Stomach smooth muscle (tissue), 2 donors: ENCODE data around the gene PCDHA11.
"Not testable (repeated sequence)": the region's sequence is repeated elsewhere in the genome, so short reads cannot be mapped to it uniquely, and the experiment has no call there.

Experiments used
- H3K27ac ChIP-seq: one replicate; pipeline ENCODE4 v1.7.0; 2013; ENCODE audit warnings: mild to moderate bottlenecking, low read length, inconsistent platforms
- H3K27me3 ChIP-seq, 2 donors: one replicate each; pipeline ENCODE4 v1.7.0; 2013; ENCODE audit warnings: low read length in 2 of 2; ENCODE audit not compliant: insufficient read depth in 2 of 2, control insufficient read depth in 1 of 2
- H3K36me3 ChIP-seq, 2 donors: one replicate each; pipeline ENCODE4 v1.7.0; 2013; ENCODE audit warnings: low read length in 2 of 2; ENCODE audit not compliant: control insufficient read depth in 2 of 2, insufficient read depth in 2 of 2
- H3K4me1 ChIP-seq: one replicate; pipeline ENCODE4 v1.7.0; 2013; ENCODE audit warnings: low read length; ENCODE audit not compliant: control insufficient read depth, insufficient read depth
- H3K4me3 ChIP-seq, 2 donors: one replicate each; pipeline ENCODE4 v1.7.0; 2013; ENCODE audit warnings: low read length in 2 of 2
- H3K9ac ChIP-seq, 2 donors: one replicate each; pipeline ENCODE4 v1.7.0; 2013; ENCODE audit warnings: low read length in 2 of 2, mild to moderate bottlenecking in 1 of 2
- H3K9me3 ChIP-seq, 2 donors: one replicate each; pipeline ENCODE4 v1.7.0; 2013; ENCODE audit warnings: low read length in 2 of 2; ENCODE audit not compliant: control insufficient read depth in 2 of 2
- donor health status: healthy.
- donor health status: Pancreatic carcinoma.

The PCDHA11 gene

DNA sequence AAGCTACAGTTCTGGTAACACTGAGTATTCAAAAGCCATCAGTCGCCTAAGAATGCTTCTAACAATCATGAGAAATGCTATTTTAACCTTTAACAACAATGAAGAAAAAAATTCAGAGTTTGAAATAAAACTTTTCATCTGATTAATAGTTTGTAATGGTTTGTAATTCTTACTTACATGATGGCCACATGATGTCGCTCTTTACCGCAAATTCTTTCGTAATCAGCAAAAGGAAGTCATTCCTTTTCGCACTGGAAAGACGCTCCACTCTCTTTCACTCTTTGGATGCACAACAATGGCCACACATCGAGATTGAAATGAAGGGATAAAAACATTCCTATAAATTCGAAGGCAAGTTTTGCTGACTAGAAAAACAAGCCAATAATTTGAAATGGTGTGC lies 34.8 kb upstream of the PCDHA11 start, which contains the start of gene PCDHA7:
TSS of gene PCDHA7 (plus strand) at position 277 of the 400 bp plus-strand sequence. CDS start at position 392, 115 bp downstream.
- Histone ChIP-seq H3K36me3 (no peaks in the 10 kb centered on the region), H3K27me3 (peaks cover 11 to 16% of the 10 kb centered on the region in 2 donors), H3K4me1 (no peaks in the 10 kb centered on the region), H3K9me3 (peaks cover 0 to 9% of the 10 kb centered on the region in 2 donors), H3K4me3 (peak within 1 kb of the TSS in 1 of 2 donors; percentile 44), H3K9ac (no peak within 1 kb of the TSS), H3K27ac (no peak within 1 kb of the TSS)

DNA sequence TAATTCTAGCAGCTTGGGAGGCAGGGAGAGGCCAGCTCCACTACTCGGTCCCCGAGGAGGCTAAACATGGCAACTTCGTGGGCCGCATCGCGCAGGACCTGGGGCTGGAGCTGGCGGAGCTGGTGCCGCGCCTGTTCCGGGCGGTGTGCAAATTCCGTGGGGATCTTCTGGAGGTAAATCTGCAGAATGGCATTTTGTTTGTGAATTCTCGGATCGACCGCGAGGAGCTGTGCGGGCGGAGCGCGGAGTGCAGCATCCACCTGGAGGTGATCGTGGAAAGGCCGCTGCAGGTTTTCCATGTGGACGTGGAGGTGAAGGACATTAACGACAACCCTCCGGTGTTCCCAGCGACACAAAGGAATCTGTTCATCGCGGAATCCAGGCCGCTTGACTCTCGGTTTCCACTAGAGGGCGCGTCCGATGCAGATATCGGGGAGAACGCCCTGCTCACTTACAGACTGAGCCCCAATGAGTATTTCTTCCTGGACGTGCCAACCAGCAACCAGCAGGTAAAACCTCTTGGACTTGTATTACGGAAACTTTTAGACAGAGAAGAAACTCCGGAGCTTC lies 34.2 kb upstream of the PCDHA11 start:
- not testable (repeated sequence) for H3K4me1 ChIP-seq, H3K9me3 ChIP-seq, H3K27ac ChIP-seq, H3K36me3 ChIP-seq, H3K9ac ChIP-seq
- H3K27me3 ChIP-seq, result peaks cover 11 to 16% of the 10 kb centered on the region in 2 donors
- peak overlapping the region in 1 of 2 donors; percentile 44 for H3K4me3 ChIP-seq

DNA sequence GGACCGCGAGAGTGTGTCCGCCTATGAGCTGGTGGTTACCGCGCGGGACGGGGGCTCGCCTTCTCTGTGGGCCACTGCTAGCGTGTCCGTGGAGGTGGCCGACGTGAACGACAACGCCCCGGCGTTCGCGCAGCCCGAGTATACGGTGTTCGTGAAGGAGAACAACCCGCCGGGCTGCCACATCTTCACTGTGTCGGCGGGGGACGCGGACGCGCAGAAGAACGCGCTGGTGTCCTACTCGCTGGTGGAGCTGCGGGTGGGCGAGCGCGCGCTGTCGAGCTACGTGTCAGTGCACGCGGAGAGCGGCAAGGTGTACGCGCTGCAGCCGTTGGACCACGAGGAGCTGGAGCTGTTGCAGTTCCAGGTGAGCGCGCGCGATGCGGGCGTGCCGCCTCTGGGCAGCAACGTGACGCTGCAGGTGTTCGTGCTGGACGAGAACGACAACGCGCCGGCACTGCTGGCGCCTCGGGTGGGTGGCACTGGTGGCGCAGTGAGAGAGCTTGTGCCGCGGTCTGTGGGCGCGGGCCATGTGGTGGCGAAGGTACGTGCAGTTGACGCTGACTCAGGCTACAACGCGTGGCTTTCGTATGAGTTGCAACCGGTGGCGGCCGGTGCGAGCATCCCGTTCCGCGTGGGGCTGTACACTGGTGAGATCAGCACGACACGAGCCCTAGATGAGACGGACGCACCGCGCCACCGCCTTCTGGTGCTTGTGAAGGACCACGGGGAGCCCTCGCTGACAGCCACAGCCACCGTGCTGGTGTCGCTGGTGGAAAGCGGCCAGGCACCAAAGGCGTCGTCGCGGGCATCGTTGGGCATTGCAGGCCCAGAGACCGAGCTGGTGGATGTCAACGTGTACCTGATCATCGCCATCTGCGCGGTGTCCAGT lies 32.9 kb upstream of the PCDHA11 start:
- no peak overlapping the region for H3K9ac ChIP-seq
- H3K27ac ChIP-seq, result no peak overlapping the region
- peaks cover 0 to 9% of the 10 kb centered on the region in 2 donors for H3K9me3 ChIP-seq
- peaks cover 11 to 13% of the 10 kb centered on the region in 2 donors for H3K27me3 ChIP-seq
- no peaks in the 10 kb centered on the region for H3K36me3 ChIP-seq
- H3K4me1 ChIP-seq, result no peaks in the 10 kb centered on the region
- no peak overlapping the region for H3K4me3 ChIP-seq

DNA sequence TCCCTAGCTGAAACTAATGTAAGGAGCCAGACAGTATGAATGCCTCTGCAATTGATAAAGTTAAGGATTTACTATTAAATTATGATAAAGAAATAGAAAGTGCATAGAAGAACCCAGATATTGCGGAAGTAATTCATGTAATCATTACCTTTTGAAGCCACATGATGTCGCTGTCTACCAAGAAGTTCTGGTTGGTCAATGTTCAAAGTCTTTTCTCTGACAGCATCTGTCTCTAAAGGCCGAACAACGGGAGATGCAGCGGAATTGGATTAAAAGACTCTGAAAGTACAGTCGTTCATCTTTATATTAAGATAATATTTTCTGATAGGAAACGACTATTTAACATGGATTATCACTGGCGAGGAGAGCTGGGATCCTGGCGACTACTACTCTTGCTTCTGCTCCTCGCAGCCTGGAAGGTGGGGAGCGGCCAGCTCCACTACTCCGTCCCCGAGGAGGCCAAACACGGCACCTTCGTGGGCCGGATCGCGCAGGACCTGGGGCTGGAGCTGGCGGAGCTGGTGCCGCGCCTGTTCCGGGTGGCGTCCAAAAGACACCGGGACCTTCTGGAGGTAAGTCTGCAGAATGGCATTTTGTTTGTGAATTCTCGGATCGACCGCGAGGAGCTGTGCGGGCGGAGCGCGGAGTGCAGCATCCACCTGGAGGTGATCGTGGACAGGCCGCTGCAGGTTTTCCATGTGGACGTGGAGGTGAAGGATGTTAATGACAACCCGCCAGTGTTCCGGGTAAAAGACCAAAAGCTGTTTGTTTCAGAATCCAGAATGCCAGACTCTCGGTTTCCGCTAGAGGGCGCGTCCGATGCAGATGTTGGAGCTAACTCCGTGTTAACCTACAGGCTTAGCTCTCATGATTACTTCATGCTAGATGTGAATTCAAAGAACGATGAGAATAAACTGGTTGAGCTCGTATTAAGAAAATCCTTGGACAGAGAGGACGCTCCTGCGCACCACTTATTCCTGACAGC lies 27.5 kb upstream of the PCDHA11 start, which contains the start of gene PCDHA8:
TSS of gene PCDHA8 (plus strand) at position 210 of the 985 bp plus-strand sequence. CDS start at position 345, 135 bp downstream.
- no peak within 1 kb of the TSS for H3K27ac ChIP-seq
- H3K9ac ChIP-seq, result no peak within 1 kb of the TSS
- no peak within 1 kb of the TSS for H3K4me3 ChIP-seq
- H3K27me3 ChIP-seq, result peaks cover 0 to 2% of the 10 kb centered on the region in 2 donors
- H3K9me3 ChIP-seq, result peaks cover 0 to 16% of the 10 kb centered on the region in 2 donors
- no peaks in the 10 kb centered on the region for H3K4me1 ChIP-seq
- no peaks in the 10 kb centered on the region for H3K36me3 ChIP-seq

DNA sequence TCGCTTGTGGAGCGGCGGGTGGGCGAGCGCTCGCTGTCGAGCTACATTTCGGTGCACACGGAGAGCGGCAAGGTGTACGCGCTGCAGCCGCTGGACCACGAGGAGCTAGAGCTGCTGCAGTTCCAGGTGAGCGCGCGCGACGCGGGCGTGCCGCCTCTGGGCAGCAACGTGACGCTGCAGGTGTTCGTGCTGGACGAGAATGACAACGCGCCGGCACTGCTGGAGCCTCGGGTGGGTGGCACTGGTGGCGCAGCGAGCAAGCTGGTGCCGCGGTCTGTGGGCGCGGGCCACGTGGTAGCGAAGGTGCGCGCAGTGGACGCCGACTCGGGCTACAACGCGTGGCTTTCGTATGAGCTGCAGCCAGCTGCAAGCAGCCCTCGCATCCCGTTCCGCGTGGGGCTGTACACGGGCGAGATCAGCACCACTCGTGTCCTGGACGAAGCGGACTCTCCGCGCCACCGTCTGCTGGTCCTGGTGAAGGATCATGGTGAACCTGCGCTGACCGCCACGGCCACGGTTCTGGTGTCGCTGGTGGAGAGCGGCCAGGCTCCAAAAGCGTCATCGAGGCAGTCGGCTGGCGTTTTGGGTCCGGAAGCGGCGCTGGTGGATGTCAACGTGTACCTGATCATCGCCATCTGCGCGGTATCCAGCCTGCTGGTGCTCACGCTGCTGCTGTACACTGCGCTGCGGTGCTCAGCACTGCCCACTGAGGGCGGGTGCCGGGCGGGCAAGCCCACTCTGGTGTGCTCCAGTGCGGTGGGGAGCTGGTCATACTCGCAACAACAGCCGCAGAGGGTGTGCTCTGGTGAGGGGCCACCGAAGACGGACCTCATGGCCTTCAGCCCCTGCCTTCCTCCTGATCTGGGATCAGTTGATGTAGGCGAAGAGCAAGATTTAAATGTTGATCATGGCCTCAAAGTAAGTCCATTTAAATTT lies 25.7 kb upstream of the PCDHA11 start:
- Histone ChIP-seq H3K27me3 (peaks cover 0 to 7% of the 10 kb centered on the region in 2 donors), H3K4me3 (no peak overlapping the region), H3K9me3 (peaks cover 0 to 14% of the 10 kb centered on the region in 2 donors), H3K27ac (no peak overlapping the region), H3K4me1 (no peaks in the 10 kb centered on the region), H3K36me3 (no peaks in the 10 kb centered on the region), H3K9ac (no peak overlapping the region)

DNA sequence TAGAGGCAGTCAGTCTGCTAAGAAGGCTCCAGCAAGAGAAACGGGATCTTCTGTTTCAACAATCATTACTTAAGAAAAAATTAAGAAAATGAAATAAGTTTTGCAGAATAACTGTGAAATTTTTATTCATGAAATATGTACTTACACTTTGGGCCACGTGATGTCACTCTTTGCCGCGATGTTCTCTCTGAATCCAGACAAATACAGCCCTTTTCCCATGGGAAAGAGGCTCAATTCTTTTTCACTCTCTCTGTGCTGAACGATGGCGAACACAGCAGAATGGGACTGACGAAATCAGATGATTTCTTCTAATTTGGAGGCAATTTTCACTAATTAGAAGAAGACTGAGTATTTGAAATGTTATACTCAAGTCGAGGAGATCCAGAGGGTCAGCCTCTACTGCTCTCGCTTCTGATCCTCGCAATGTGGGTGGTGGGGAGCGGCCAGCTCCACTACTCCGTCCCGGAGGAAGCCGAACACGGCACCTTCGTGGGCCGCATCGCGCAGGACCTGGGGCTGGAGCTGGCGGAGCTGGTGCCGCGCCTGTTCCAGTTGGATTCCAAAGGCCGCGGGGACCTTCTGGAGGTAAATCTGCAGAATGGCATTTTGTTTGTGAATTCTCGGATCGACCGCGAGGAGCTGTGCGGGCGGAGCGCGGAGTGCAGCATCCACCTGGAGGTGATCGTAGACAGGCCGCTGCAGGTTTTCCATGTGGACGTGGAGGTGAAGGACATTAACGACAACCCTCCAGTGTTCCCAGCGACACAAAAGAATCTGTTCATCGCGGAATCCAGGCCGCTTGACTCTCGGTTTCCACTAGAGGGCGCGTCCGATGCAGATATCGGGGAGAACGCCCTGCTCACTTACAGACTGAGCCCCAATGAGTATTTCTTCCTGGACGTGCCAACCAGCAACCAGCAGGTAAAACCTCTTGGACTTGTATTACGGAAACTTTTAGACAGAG lies 20.3 kb upstream of the PCDHA11 start, which contains the start of gene PCDHA9:
TSS of gene PCDHA9 (plus strand) at position 244 of the 964 bp plus-strand sequence. CDS start at position 358, 114 bp downstream.
- not testable (repeated sequence) for H3K27ac ChIP-seq, H3K9ac ChIP-seq, H3K4me1 ChIP-seq, H3K36me3 ChIP-seq, H3K4me3 ChIP-seq
- Histone ChIP-seq H3K27me3 (peaks cover 0 to 25% of the 10 kb centered on the region in 2 donors), H3K9me3 (peaks cover 0 to 11% of the 10 kb centered on the region in 2 donors)

DNA sequence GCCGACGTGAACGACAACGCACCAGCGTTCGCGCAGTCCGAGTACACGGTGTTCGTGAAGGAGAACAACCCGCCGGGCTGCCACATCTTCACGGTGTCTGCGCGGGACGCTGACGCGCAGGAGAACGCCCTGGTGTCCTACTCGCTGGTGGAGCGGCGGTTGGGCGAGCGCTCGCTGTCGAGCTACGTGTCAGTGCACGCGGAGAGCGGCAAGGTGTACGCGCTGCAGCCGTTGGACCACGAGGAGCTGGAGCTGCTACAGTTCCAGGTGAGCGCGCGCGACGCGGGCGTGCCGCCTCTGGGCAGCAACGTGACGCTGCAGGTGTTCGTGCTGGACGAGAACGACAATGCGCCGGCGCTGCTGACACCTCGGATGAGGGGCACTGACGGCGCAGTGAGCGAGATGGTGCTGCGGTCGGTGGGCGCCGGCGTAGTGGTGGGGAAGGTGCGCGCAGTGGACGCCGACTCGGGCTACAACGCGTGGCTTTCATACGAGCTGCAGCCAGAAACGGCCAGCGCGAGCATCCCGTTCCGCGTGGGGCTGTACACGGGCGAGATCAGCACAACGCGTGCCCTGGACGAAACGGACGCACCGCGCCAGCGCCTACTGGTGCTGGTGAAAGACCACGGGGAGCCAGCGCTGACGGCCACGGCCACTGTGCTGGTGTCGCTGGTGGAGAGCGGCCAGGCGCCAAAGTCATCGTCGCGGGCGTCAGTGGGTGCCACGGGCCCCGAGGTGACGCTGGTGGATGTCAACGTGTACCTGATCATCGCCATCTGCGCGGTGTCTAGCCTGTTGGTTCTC lies 18.7 kb upstream of the PCDHA11 start:
- H3K4me3 ChIP-seq, H3K4me1 ChIP-seq, H3K27ac ChIP-seq, H3K36me3 ChIP-seq, H3K9ac ChIP-seq: not testable (repeated sequence)
- Histone ChIP-seq H3K27me3 (peaks cover 0 to 25% of the 10 kb centered on the region in 2 donors), H3K9me3 (peaks cover 0 to 10% of the 10 kb centered on the region in 2 donors)

DNA sequence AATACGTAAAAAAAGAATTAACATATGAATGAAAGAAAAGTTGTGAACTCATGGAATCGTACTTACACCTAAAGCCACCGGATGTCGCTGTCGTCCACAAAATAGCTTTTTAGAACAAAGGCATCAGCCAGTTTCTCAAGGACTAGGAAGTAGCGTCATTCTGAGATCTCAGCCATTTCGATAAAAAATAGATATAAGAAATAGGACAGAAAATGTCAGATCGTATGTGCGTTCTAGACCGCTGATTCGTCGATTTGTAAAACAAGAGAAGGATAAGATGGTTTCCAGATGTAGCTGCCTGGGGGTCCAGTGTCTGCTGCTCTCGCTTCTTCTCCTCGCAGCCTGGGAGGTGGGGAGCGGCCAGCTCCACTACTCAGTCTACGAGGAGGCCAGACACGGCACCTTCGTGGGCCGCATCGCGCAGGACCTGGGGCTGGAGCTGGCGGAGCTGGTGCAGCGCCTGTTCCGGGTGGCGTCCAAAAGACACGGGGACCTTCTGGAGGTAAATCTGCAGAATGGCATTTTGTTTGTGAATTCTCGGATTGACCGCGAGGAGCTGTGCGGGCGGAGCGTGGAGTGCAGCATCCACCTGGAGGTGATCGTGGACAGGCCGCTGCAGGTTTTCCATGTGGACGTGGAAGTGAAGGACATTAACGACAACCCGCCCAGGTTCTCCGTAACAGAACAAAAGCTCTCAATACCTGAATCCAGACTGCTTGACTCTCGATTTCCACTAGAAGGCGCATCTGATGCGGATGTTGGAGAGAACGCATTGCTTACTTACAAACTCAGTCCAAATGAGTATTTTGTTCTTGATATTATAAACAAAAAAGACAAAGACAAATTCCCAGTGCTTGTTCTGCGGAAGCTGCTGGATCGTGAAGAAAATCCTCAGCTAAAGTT lies 12.7 kb upstream of the PCDHA11 start, which contains the start of gene PCDHA10:
TSS of gene PCDHA10 (plus strand) at position 126 of the 903 bp plus-strand sequence. CDS start at position 278, 152 bp downstream.
- Histone ChIP-seq H3K9ac (no peak within 1 kb of the TSS), H3K4me3 (no peak within 1 kb of the TSS), H3K27me3 (peaks cover 2 to 15% of the 10 kb centered on the region in 2 donors), H3K36me3 (no peaks in the 10 kb centered on the region), H3K9me3 (peaks cover 2 to 22% of the 10 kb centered on the region in 2 donors), H3K4me1 (no peaks in the 10 kb centered on the region), H3K27ac (no peak within 1 kb of the TSS)
